Neutrophil (primary cell): ENCODE data around the gene IQGAP2.
A peak's percentile ranks its signal among the peaks of the same experiment; 100 is the strongest.

Experiments
- H3K27ac ChIP-seq: fragments of 200-600 bp; sonication (generic); 2 replicates; pipeline ENCODE4 v1.5.1; 2016; ENCODE audit warnings: mild to moderate bottlenecking, moderate library complexity
- H3K27me3 ChIP-seq: fragments of 200-600 bp; sonication (generic); 2 replicates; pipeline ENCODE4 v1.6.0; 2016; ENCODE audit warnings: mild to moderate bottlenecking
- H3K36me3 ChIP-seq: fragments of 200-600 bp; sonication (generic); 2 replicates; pipeline ENCODE4 v1.5.1; 2017
- H3K4me1 ChIP-seq, 2 experiments: fragments of 200-600 bp in 1 of 2; sonication (generic) in 1 of 2; 1 replicate in 1 of 2; 2 replicates in 1 of 2; pipeline versions ENCODE4 v1.5.1 to v1.6.1; 2013 to 2016; ENCODE audit warnings: low read depth in 1 of 2, low read length in 1 of 2, mild to moderate bottlenecking in 1 of 2, moderate library complexity in 1 of 2; ENCODE audit not compliant: control insufficient read depth in 1 of 2, insufficient read depth in 1 of 2
- H3K4me3 ChIP-seq, 2 experiments: fragments of 200-600 bp in 1 of 2; sonication (generic) in 1 of 2; 1 replicate in 1 of 2; 2 replicates in 1 of 2; pipeline ENCODE4 v1.5.1; 2013 to 2016; ENCODE audit warnings: low read depth in 1 of 2, low read length in 1 of 2, mild to moderate bottlenecking in 1 of 2, moderate library complexity in 1 of 2
- H3K9me3 ChIP-seq: fragments of 200-600 bp; sonication (generic); 2 replicates; pipeline ENCODE4 v1.5.1; 2016
- TF ChIP-seq, protein P1 (sequence below): fragments of 200-600 bp; sonication (generic); IDR thresholded peaks from 2 replicates; pipeline ENCODE4 v1.5.1; 2016; ENCODE audit warnings: antibody characterized with exemption

The IQGAP2 gene

DNA sequence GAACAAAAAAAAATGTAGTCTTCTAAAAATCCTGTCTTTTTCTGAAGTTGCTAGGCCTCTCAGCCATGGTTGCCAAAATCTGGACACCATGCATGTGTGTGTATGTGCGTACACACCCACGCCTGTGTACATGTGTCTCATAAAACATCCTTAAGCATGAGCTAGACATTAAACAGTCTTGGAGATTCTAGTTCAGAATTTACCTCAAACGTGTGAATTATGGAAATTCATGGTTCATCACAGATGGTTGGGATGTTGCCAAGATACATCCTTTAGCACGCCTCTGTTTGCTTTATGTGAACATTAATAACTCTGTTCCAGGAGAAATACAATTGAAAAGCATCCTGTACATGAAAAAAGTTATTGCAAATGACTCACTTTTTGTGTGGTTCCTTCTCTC lies 167.1 kb downstream of the IQGAP2 start:
- TF ChIP-seq, protein P1, sequence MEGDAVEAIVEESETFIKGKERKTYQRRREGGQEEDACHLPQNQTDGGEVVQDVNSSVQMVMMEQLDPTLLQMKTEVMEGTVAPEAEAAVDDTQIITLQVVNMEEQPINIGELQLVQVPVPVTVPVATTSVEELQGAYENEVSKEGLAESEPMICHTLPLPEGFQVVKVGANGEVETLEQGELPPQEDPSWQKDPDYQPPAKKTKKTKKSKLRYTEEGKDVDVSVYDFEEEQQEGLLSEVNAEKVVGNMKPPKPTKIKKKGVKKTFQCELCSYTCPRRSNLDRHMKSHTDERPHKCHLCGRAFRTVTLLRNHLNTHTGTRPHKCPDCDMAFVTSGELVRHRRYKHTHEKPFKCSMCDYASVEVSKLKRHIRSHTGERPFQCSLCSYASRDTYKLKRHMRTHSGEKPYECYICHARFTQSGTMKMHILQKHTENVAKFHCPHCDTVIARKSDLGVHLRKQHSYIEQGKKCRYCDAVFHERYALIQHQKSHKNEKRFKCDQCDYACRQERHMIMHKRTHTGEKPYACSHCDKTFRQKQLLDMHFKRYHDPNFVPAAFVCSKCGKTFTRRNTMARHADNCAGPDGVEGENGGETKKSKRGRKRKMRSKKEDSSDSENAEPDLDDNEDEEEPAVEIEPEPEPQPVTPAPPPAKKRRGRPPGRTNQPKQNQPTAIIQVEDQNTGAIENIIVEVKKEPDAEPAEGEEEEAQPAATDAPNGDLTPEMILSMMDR = no peak
- no peak overlapping the region for H3K27ac ChIP-seq
- H3K4me3 ChIP-seq = no peak overlapping the region
- H3K4me1 ChIP-seq = peaks cover 17 to 31% of the 10 kb centered on the region in 2 experiments
- no peaks in the 10 kb centered on the region for H3K9me3 ChIP-seq
- peaks cover 5% of the 10 kb centered on the region for H3K36me3 ChIP-seq
- H3K27me3 ChIP-seq = no peaks in the 10 kb centered on the region

DNA sequence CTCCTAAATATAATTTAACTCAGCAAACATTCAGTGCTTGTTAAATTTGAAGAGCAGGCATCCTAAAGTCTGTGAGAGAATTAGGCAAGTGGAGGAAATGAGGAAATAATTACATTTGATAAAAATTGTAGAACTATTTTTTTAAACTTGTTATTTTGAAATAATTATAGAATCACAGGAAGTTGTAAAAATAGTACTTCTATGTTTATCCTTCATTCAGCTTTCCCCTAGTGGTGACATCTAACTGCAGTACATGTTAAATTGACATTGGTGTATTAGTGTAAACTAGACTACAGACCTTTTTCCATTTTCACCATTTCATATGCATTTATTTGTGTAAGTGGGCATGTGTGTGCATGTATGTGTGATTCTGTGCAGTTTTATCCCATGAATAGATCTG lies 168.5 kb downstream of the IQGAP2 start:
- TF ChIP-seq, protein P1 = no peak
- H3K27ac ChIP-seq = peak overlapping the region; percentile 52
- peaks cover 15 to 25% of the 10 kb centered on the region in 2 experiments for H3K4me1 ChIP-seq
- no peaks in the 10 kb centered on the region for H3K27me3 ChIP-seq
- peaks cover 10% of the 10 kb centered on the region for H3K36me3 ChIP-seq
- H3K4me3 ChIP-seq = no peak overlapping the region
- H3K9me3 ChIP-seq = no peaks in the 10 kb centered on the region

DNA sequence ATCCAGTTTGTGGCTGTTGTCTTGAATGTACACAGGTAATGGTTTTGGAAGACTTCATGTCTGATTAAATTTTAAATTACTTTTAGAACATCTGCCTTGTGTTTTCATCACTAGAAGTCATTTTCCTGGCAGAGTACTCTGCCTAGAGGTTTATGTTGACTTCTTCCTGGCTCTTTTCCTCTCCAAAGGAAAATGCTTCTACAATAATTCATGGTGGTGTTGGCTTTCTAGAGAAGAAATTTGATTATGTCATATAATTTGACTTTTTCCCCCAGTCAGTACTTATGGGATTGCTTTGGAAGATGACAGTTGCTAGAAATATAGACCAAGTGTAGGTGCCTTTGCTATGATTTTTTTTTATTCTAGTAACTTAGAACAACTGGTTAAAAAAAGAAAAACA lies 173.4 kb downstream of the IQGAP2 start:
- no peak overlapping the region for H3K4me3 ChIP-seq
- peaks cover 5% of the 10 kb centered on the region in 2 experiments for H3K4me1 ChIP-seq
- TF ChIP-seq, protein P1 = no peak
- H3K27me3 ChIP-seq = no peaks in the 10 kb centered on the region
- H3K9me3 ChIP-seq = no peaks in the 10 kb centered on the region
- no peak overlapping the region for H3K27ac ChIP-seq
- peaks cover 10% of the 10 kb centered on the region for H3K36me3 ChIP-seq

DNA sequence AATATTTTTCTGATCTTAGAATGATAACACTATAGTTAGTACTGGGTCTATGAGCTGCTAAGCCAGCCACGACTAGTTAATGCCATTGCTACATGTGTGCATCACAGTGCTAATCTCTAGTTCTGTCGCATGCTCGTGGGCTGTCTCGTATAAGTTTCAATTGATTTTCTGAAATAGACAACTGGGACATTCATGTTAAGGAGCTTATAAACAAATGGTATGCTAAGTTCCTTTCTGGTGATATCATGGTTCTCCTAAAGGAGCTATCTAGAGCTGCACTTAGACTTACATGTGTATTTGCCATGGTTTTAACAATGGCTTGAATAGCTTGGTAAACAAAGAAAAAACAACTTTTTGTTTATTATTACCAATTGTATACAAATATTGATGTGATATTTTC lies 173.9 kb downstream of the IQGAP2 start:
- TF ChIP-seq, protein P1 = no peak
- no peaks in the 10 kb centered on the region for H3K27me3 ChIP-seq
- H3K27ac ChIP-seq = no peak overlapping the region
- H3K36me3 ChIP-seq = peaks cover 10% of the 10 kb centered on the region
- H3K4me3 ChIP-seq = no peak overlapping the region
- H3K4me1 ChIP-seq = no peaks in the 10 kb centered on the region
- H3K9me3 ChIP-seq = no peaks in the 10 kb centered on the region

DNA sequence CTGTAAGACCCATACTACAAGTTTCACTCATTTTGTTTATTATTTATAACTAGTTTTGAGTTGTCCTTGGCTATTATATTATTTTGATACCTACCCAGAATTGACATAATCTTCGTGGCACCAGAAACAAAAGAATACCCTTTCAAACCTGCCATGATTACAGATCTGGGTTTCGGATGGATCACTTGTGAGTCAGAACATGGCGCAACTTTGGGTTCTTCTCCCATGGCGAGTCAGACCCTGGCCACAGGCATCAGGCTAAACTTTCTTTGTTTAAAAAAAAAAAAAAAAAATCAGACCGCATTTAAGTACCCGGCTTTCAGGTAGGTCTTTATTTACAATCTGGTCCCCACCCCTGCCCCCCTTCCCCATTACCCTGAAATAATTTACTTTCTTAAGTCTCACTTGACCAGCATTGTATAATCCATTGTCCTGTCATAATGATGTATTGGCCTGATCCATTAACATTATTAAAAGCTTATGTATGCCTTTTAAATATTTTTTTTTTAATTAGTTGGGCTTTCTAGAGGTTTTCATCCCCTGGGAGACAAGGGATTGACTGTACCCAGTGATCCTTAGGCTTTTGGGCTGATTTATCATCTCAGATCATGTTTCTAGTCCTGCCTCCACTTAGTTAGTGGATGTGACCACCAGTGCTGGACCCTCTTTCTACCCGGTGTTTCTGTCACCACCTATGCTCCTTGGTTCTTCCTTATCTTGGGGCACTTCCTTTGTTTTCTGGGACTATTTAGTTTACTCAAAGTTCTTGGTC lies 176.3 kb downstream of the IQGAP2 start:
- no peaks in the 10 kb centered on the region for H3K27me3 ChIP-seq
- no peak overlapping the region for H3K27ac ChIP-seq
- peaks cover 10% of the 10 kb centered on the region for H3K36me3 ChIP-seq
- TF ChIP-seq, protein P1 = no peak
- no peaks in the 10 kb centered on the region for H3K9me3 ChIP-seq
- no peak overlapping the region for H3K4me3 ChIP-seq
- no peaks in the 10 kb centered on the region for H3K4me1 ChIP-seq
